Gastroesophageal sphincter (tissue), 3 donors: ENCODE measurements around the gene IGFLR1.
"Not testable (repeated sequence)": the region's sequence is repeated elsewhere in the genome, so short reads cannot be mapped to it uniquely, and the experiment has no call there.

Experiments
- POLR2A ChIP-seq, 2 donors: fragments of 450-650 bp; IDR thresholded peaks; one replicate each; pipeline ENCODE4 v1.6.1; 2017; ENCODE audit warnings: antibody characterized with exemption in 2 of 2, mild to moderate bottlenecking in 2 of 2, moderate library complexity in 1 of 2
- POLR2AphosphoS5 ChIP-seq: sonication (generic); formaldehyde crosslinking; IDR thresholded peaks from one replicate; pipeline ENCODE4 v1.6.1; 2017; ENCODE audit warnings: antibody characterized with exemption
- TF ChIP-seq, protein P1 (sequence below), 4 experiments: fragments of 200-600 bp in 2 of 4; fragments of 450-650 bp in 2 of 4; sonication (generic) in 1 of 4; IDR thresholded peaks; one replicate each; pipeline ENCODE4 v1.5.1; 2017 to 2019; ENCODE audit warnings: antibody characterized with exemption in 4 of 4, mild to moderate bottlenecking in 2 of 4, moderate library complexity in 2 of 4

DNA sequence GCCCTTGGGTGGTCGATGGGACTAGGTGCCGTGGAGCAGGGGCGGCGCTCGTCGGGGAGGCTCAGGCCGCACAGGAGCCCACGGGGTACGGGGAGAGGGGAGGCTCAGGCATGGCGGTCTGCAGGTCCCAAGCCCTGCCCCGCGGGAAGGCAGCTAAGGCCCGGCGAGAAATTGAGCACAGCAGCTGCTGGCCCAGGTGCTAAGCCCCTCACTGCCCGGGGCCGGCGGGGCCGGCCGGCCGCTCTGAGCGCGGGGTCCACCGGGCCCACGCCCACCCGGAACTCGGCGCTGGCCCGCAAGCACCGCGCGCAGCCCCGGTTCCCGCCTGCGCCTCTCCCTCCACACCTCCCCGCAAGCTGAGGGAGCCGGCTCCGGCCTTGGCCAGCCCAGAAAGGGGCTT, 51.1 kb downstream of the IGFLR1 start:
- TF ChIP-seq, protein P1, sequence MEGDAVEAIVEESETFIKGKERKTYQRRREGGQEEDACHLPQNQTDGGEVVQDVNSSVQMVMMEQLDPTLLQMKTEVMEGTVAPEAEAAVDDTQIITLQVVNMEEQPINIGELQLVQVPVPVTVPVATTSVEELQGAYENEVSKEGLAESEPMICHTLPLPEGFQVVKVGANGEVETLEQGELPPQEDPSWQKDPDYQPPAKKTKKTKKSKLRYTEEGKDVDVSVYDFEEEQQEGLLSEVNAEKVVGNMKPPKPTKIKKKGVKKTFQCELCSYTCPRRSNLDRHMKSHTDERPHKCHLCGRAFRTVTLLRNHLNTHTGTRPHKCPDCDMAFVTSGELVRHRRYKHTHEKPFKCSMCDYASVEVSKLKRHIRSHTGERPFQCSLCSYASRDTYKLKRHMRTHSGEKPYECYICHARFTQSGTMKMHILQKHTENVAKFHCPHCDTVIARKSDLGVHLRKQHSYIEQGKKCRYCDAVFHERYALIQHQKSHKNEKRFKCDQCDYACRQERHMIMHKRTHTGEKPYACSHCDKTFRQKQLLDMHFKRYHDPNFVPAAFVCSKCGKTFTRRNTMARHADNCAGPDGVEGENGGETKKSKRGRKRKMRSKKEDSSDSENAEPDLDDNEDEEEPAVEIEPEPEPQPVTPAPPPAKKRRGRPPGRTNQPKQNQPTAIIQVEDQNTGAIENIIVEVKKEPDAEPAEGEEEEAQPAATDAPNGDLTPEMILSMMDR (IDR thresholded peaks at IDR 0.05), result not testable (repeated sequence)
- not testable (repeated sequence) for TF ChIP-seq POLR2A (IDR thresholded peaks at IDR 0.05); POLR2AphosphoS5
